ENCODE measurements around the gene MYCBPAP. TPM values are rescaled to one million over a fixed set of nuclear protein-coding genes. Genes with fewer than 3 reads are reported as not detected.

The MYCBPAP gene
- total RNA-seq, 2 donors from 2014 or later, result 0.16 to 0.19 TPM

GRCh38 chr17:50519141-50519834 is 11.0 kb downstream of the MYCBPAP start:
- no peaks in the 10 kb centered on the region for H3K9me3 ChIP-seq
- H3K4me3 ChIP-seq, result no peak overlapping the region
- TF ChIP-seq CTCF (IDR thresholded peaks at IDR 0.05), result no peak
- H3K27me3 ChIP-seq, result no peaks in the 10 kb centered on the region
- H3K27ac ChIP-seq, result no peak overlapping the region
- no peaks in the 10 kb centered on the region for H3K36me3 ChIP-seq
- H3K4me1 ChIP-seq, result peaks cover 0 to 14% of the 10 kb centered on the region in 2 donors
- DNase-seq (ENCODE audit: low spot score), result no peak

- H3K9me3 ChIP-seq, result no peaks in the 10 kb centered on the region
- no peaks in the 10 kb centered on the region for H3K27me3 ChIP-seq
- no peak for DNase-seq (ENCODE audit: low spot score)
- TF ChIP-seq CTCF (IDR thresholded peaks at IDR 0.05), result no peak
- no peaks in the 10 kb centered on the region for H3K36me3 ChIP-seq
- no peak overlapping the region for H3K4me3 ChIP-seq
- no peak overlapping the region for H3K27ac ChIP-seq
- H3K4me1 ChIP-seq, result peaks cover 0 to 3% of the 10 kb centered on the region in 2 donors
Measured at GRCh38 chr17:50520483-50520882, 12.2 kb downstream of the MYCBPAP start.

- no peaks in the 10 kb centered on the region for H3K36me3 ChIP-seq
- H3K27ac ChIP-seq, result no peak overlapping the region
- DNase-seq (ENCODE audit: low spot score), result no peak
- H3K27me3 ChIP-seq, result no peaks in the 10 kb centered on the region
- no peaks in the 10 kb centered on the region for H3K9me3 ChIP-seq
- H3K4me3 ChIP-seq, result no peak overlapping the region
- H3K4me1 ChIP-seq, result no peaks in the 10 kb centered on the region
- no peak for TF ChIP-seq CTCF (IDR thresholded peaks at IDR 0.05)
Measured at GRCh38 chr17:50521514-50521913, 13.3 kb downstream of the MYCBPAP start.

GRCh38 chr17:50522766-50523165 is 14.5 kb downstream of the MYCBPAP start:
- TF ChIP-seq CTCF (IDR thresholded peaks at IDR 0.05), result no peak
- Histone ChIP-seq H3K36me3 (no peaks in the 10 kb centered on the region), H3K9me3 (no peaks in the 10 kb centered on the region), H3K27ac (no peak overlapping the region), H3K4me1 (no peaks in the 10 kb centered on the region), H3K27me3 (no peaks in the 10 kb centered on the region), H3K4me3 (no peak overlapping the region)
- no peak for DNase-seq (ENCODE audit: low spot score)

- TF ChIP-seq CTCF (IDR thresholded peaks at IDR 0.05), result no peak
- no peak overlapping the region for H3K27ac ChIP-seq
- H3K4me1 ChIP-seq, result no peaks in the 10 kb centered on the region
- no peak overlapping the region for H3K4me3 ChIP-seq
- DNase-seq (ENCODE audit: low spot score), result no peak
- H3K27me3 ChIP-seq, result no peaks in the 10 kb centered on the region
- H3K9me3 ChIP-seq, result no peaks in the 10 kb centered on the region
- H3K36me3 ChIP-seq, result no peaks in the 10 kb centered on the region
Measured at GRCh38 chr17:50523208-50523607, 15.0 kb downstream of the MYCBPAP start.

- Histone ChIP-seq H3K36me3 (no peaks in the 10 kb centered on the region), H3K27me3 (no peaks in the 10 kb centered on the region), H3K9me3 (no peaks in the 10 kb centered on the region), H3K4me3 (no peak overlapping the region), H3K4me1 (no peaks in the 10 kb centered on the region), H3K27ac (no peak overlapping the region)
- TF ChIP-seq CTCF (IDR thresholded peaks at IDR 0.05), result no peak
- no peak for DNase-seq (ENCODE audit: low spot score)
Measured at GRCh38 chr17:50524838-50525237, 16.6 kb downstream of the MYCBPAP start.
